Measurements from ENCODE around the gene SORT1. TPM values are rescaled to one million over a fixed set of nuclear protein-coding genes. Genes with fewer than 3 reads are reported as not detected.

Gene SORT1
- 3.3 to 4.6 TPM (median 4.0 TPM) in 5 replicates for total RNA-seq (2022; extraction: Qiagen RNA extraction; ENCODE audit: low read depth)

DNA sequence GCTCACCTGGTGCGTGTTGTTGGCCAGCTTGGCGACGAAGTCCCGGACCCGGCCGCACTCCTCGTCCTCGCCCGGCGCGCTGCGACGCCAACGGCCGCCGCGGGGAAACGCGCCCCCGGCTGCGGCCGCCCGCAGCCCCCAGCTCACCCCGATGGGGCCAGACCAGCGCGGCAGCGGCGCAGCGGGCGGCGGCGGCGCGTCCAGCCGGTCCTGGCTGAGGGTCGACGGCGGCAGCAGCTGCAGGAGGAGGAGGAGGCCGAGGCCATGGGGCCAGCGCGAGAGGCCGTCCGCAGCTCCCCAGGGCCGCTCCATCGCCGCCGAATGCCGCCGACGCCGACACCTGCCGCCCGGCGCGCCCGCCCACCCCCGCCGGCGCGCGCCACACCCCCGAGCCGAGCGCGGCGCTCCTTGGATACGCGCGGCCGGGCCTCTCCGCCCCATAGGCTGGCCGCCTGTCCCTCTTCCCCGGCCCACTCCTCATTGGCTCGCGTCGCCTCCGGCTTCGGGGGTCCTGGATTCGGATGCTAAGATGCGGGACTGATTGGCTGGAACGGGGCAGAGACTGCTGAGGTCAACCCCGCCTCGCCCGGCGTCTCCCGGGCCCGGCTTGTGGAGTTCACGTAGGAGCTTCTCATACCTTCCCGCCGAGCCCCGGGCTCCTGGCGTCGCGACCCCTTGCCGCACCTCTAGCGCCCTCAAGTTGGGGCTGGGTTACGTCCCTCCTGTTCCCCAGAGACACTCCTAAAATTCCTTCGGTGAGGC lies at the start of gene SORT1:
SORT1 (minus strand) TSS at position 338 of the 762 bp plus-strand sequence; CDS start at position 312, 26 bp downstream.

GRCh38 chr1:109426281-109427170 lies 28.8 kb upstream of the SORT1 start, which contains the start of gene PSMA5:
Gene PSMA5, minus strand, starts transcription at chr1:109426448. Its CDS starts 118 bp downstream, at chr1:109426330.

DNA sequence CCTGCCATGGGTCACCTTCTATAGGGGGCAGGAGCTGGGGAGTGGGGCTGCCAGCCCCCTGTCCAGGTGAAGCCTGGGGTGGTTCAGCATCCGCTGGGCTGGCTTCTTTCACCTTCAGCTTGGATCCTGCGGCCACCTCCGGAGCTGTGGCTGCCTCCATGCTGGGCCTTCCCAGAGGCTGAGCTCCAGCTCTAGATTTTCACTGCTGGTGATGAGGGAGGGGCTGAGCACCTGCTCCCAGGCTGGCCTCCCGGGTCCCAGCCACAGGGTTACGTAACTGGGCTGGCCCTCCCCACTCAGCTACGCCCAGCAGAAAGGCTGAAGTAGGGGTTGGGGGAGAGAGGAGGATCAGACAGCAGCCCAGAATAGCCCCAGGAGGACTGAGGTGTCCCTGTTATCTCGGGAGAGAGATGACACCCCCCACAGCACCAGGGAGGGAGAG lies 90.9 kb downstream of the SORT1 start, which contains the start of gene MYBPHL:
MYBPHL (minus strand) TSS at position 180 of the 442 bp plus-strand sequence; CDS start at position 160, 20 bp downstream.

GRCh38 chr1:109282952-109283747 lies 114.6 kb downstream of the SORT1 start, which contains the start of gene PSRC1:
Gene PSRC1, minus strand, starts transcription at chr1:109283145.

Other genes starting within 250 kb of the SORT1 start
- 87.7 to 101 TPM (median 89.8 TPM) in 5 replicates for gene SARS1, start 184.0 kb downstream of the SORT1 start, total RNA-seq (2022; extraction: Qiagen RNA extraction; ENCODE audit: low read depth)
- gene CELSR2, start 148.4 kb downstream of the SORT1 start, total RNA-seq (2022; extraction: Qiagen RNA extraction; ENCODE audit: low read depth) = 3.5 to 5.1 TPM (median 4.8 TPM) in 5 replicates
- gene PSRC1, start 114.8 kb downstream of the SORT1 start, total RNA-seq (2022; extraction: Qiagen RNA extraction; ENCODE audit: low read depth) = 17.8 to 25.7 TPM (median 23.8 TPM) in 5 replicates
- gene MYBPHL, start 90.9 kb downstream of the SORT1 start, total RNA-seq (2022; extraction: Qiagen RNA extraction; ENCODE audit: low read depth) = not detected in 5 replicates
- 107 to 114 TPM (median 110 TPM) in 5 replicates for gene PSMA5, start 28.5 kb upstream of the SORT1 start, total RNA-seq (2022; extraction: Qiagen RNA extraction; ENCODE audit: low read depth)
- gene SYPL2, start 68.6 kb upstream of the SORT1 start, total RNA-seq (2022; extraction: Qiagen RNA extraction; ENCODE audit: low read depth) = 0.07 to 0.11 TPM (median 0.10 TPM) in 5 replicates
- 1.7 to 2.3 TPM (median 2.1 TPM) in 5 replicates for gene ATXN7L2, start 86.0 kb upstream of the SORT1 start, total RNA-seq (2022; extraction: Qiagen RNA extraction; ENCODE audit: low read depth)
- gene CYB561D1, start 96.2 kb upstream of the SORT1 start, total RNA-seq (2022; extraction: Qiagen RNA extraction; ENCODE audit: low read depth) = 4.0 to 5.1 TPM (median 4.4 TPM) in 5 replicates
- 1.1 to 1.4 TPM (median 1.2 TPM) in 5 replicates for gene AMIGO1, start 111.8 kb upstream of the SORT1 start, total RNA-seq (2022; extraction: Qiagen RNA extraction; ENCODE audit: low read depth)
- not detected in 5 replicates for gene GPR61, start 142.0 kb upstream of the SORT1 start, total RNA-seq (2022; extraction: Qiagen RNA extraction; ENCODE audit: low read depth)
- 4.4 to 5.7 TPM (median 5.1 TPM) in 5 replicates for gene GNAI3, start 150.7 kb upstream of the SORT1 start, total RNA-seq (2022; extraction: Qiagen RNA extraction; ENCODE audit: low read depth)
- 0.14 to 0.26 TPM in 2 of 5 replicates, not detected in the others for gene GNAT2, start 221.7 kb upstream of the SORT1 start, total RNA-seq (2022; extraction: Qiagen RNA extraction; ENCODE audit: low read depth)
- gene AMPD2, start 221.9 kb upstream of the SORT1 start, total RNA-seq (2022; extraction: Qiagen RNA extraction; ENCODE audit: low read depth) = 21.8 to 31.1 TPM (median 23.9 TPM) in 5 replicates

All from A549 treated with GW870086 at 1 μM for 4 hours (cell line).